ENCODE measurements around the gene USP34.
"Not testable (repeated sequence)": the region's sequence is repeated elsewhere in the genome, so short reads cannot be mapped to it uniquely, and the experiment has no call there.

Gene USP34

DNA sequence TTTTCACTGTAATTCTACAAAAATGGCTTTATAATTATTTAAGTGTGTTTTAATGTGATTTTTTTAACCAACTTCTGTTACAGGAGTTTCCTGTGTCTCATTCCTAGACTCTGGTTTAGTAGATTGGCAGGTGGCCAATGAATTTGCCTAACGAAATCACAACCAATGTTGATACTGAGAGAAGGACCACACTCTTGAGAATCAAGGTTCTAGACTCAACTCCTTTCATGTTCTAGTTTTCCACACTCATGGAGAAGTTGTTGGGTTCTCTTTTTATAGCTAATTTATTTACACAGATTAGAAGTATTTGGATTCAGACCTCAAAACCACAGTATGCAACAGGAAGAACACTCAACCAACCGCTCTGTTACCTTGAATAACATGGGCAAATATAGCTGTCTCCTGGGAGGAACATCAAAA lies 22.6 kb upstream of the USP34 start:
- TF ChIP-seq POLR2AphosphoS5 (IDR thresholded peaks at IDR 0.05; ENCODE audit: borderline replicate concordance, low read depth, low read length) (no peak), EZH2 (IDR thresholded peaks at IDR 0.05) (no peak), FOXP2 (optimal IDR thresholded peaks at IDR 0.05; ENCODE audit: control extremely low read depth, extremely low read length, insufficient read depth) (no peak)
- H3K4me3 ChIP-seq: no peak overlapping the region
- H3K36me3 ChIP-seq (ENCODE audit: insufficient read depth, low read length): peaks cover 85% of the 10 kb centered on the region
- H3K9ac ChIP-seq (ENCODE audit: insufficient read length): no peak overlapping the region
- no peaks in the 10 kb centered on the region for H3K9me3 ChIP-seq (ENCODE audit: low read depth, low read length)
- peak overlapping the region; percentile 68; the same call in 1 of the 2 replicates for H3K27ac ChIP-seq
- DNase-seq (ENCODE audit: low read depth, low spot score): no peak

DNA sequence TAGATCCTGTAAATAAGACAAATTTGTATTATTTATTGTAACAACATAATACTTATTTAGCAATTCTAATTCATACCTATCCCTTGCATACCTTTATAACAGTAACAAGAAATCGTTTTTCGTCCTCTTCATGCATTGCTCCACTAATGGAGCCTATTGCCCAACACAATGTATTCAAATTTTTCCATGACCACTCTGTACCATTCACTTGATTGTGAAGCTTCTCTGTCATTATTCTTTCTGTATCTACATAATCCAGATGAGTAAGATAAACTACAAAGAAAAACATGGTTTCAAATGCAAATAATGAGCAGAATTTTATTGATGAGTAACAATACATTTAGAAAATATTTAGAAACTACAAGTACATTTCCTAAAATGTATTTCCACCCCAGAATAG lies 21.6 kb upstream of the USP34 start:
- TF ChIP-seq POLR2AphosphoS5 (IDR thresholded peaks at IDR 0.05; ENCODE audit: borderline replicate concordance, low read depth, low read length): no peak
- no peak for TF ChIP-seq EZH2 (IDR thresholded peaks at IDR 0.05)
- no peak for TF ChIP-seq FOXP2 (optimal IDR thresholded peaks at IDR 0.05; ENCODE audit: control extremely low read depth, extremely low read length, insufficient read depth)
- Histone ChIP-seq H3K9ac (ENCODE audit: insufficient read length) (no peak overlapping the region), H3K9me3 (ENCODE audit: low read depth, low read length) (no peaks in the 10 kb centered on the region), H3K36me3 (ENCODE audit: insufficient read depth, low read length) (peaks cover 85% of the 10 kb centered on the region), H3K27ac (no peak overlapping the region), H3K4me3 (no peak overlapping the region)
- DNase-seq (ENCODE audit: low read depth, low spot score): no peak

DNA sequence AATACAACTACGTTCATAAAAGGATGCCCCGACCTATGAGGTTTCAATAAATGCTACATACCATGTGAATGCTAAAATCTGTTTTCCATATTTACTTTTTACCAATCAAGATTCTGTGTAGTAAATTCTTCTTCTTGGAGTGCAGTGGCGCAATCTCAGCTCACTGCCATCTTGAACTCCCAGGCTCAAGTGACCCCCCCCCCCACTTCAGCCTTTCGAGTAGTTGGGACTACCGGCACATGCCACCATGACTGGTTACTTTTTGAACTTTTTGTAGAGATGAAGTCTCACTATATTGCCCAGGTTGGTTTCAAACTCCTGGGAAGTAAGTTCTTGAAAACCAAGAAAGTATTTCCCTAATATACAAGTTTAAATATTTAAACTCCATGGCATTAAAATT lies 14.4 kb upstream of the USP34 start:
- Histone ChIP-seq H3K4me3 (no peak overlapping the region), H3K9ac (ENCODE audit: insufficient read length) (no peak overlapping the region), H3K27ac (no peak overlapping the region), H3K36me3 (ENCODE audit: insufficient read depth, low read length) (peaks cover 84% of the 10 kb centered on the region), H3K9me3 (ENCODE audit: low read depth, low read length) (no peaks in the 10 kb centered on the region)
- no peak for TF ChIP-seq POLR2AphosphoS5 (IDR thresholded peaks at IDR 0.05; ENCODE audit: borderline replicate concordance, low read depth, low read length)
- no peak for TF ChIP-seq EZH2 (IDR thresholded peaks at IDR 0.05)
- TF ChIP-seq FOXP2 (optimal IDR thresholded peaks at IDR 0.05; ENCODE audit: control extremely low read depth, extremely low read length, insufficient read depth): no peak
- no peak for DNase-seq (ENCODE audit: low read depth, low spot score)

DNA sequence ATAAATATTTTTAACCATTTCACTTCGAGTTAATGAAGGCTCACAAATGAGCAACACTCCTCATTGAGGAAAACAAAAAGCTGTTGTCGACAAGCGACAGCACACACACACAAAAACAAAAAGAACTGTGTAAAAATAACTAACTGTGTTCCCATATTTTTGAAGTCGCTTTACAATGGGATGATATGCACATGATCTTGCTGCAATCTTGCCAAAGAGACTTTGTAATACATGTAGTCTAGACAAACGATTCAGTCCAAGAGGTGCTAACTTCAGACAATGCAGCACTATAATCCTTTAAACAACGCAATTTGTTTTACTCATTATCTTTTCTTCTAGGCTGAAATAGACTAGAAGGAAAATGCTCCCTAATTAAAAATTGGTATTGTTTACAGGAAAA lies 7.2 kb upstream of the USP34 start:
- Histone ChIP-seq H3K27ac (peak overlapping the region; percentile 11; the same call in 1 of the 2 replicates), H3K36me3 (ENCODE audit: insufficient read depth, low read length) (peaks cover 58% of the 10 kb centered on the region), H3K9ac (ENCODE audit: insufficient read length) (no peak overlapping the region), H3K9me3 (ENCODE audit: low read depth, low read length) (no peaks in the 10 kb centered on the region), H3K4me3 (no peak overlapping the region)
- DNase-seq (ENCODE audit: low read depth, low spot score): no peak
- TF ChIP-seq POLR2AphosphoS5 (IDR thresholded peaks at IDR 0.05; ENCODE audit: borderline replicate concordance, low read depth, low read length): no peak
- TF ChIP-seq EZH2 (IDR thresholded peaks at IDR 0.05): no peak
- TF ChIP-seq FOXP2 (optimal IDR thresholded peaks at IDR 0.05; ENCODE audit: control extremely low read depth, extremely low read length, insufficient read depth): no peak

DNA sequence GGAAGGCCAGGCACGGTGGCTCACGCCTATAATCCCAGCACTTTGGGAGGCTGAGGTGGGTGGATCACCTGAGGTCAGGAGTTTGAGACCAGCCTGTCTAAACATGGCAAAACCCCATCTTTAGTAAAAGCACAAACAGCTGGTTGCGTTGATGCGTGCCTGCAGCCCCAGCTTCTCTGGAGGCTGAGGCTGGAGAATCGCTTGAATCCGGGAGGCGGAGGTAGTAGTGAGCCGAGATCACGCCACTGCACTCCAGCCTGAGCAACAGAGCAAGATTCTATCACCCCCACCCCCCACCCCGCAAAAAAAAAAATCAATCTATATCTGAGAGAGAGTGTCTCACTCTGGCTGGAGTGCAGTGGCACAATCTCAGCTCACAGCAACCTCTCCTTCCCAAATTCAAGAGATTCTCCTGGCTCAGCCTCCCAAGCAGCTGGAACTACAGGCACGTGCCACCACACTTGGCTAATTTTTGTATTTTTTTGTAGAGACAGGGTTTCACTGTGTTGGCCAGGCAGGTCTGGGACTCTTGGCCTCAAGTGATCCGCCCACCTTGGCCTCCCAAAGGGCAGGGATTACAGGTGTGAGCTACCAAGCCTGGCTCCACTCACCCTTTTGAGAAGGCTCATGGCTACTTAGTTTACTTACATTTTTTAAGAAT lies 6.2 kb upstream of the USP34 start:
- Histone ChIP-seq H3K36me3 (ENCODE audit: insufficient read depth, low read length) (peaks cover 48% of the 10 kb centered on the region), H3K27ac (0 out of 2 replicates have a peak overlapping the region, but pooled peaks have one; percentile 11)
- H3K9ac ChIP-seq (ENCODE audit: insufficient read length); H3K4me3 ChIP-seq; H3K9me3 ChIP-seq (ENCODE audit: low read depth, low read length); DNase-seq (ENCODE audit: low read depth, low spot score): not testable (repeated sequence)

DNA sequence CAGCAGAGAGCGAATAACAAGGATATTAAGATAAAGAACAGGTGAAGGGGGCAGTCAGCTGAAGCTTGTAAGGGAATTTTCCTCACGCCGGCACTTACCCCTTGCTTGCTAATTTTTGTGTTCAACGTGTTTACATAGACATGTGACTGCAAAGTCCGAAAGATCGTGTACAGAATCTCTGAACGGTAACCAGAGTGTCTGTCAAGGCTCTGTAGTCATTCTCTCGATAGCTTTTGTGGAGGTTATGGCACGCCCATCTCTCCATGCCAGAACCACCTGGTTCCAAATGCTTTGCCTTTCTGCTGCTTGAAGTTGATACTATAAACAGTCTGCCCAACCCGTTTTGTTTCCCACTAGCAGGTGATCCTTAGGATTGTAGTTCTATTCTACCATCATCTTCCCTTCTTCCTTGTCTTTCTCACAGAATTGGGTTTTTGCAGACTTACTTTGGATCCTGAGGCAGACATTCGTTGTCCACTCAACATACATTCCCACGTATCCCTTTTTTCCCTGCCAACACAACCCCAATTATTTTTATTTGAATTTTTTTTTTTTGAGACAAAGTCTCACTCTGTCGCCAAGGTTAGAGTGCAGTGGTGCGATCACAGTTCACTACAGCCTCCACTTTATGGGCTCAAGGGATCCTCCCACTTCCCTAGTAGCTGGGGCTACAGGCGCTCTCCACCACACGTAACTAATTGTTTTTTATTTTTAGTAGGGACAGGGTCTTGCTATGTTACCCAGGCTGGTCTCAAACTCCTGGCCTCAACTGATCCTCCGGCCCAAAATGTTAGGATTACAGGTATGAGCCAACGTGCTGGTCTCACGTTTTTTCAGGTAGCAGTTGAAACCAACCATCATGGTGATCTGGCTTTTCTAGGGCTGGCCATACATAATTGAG lies 1.3 kb upstream of the USP34 start:
- peak overlapping the region; percentile 85 for H3K27ac ChIP-seq
- no peak; the same call in 1 of the 2 replicates for TF ChIP-seq POLR2AphosphoS5 (IDR thresholded peaks at IDR 0.05; ENCODE audit: borderline replicate concordance, low read depth, low read length)
- no peak for TF ChIP-seq EZH2 (IDR thresholded peaks at IDR 0.05)
- TF ChIP-seq FOXP2 (optimal IDR thresholded peaks at IDR 0.05; ENCODE audit: control extremely low read depth, extremely low read length, insufficient read depth): no peak
- H3K9ac ChIP-seq (ENCODE audit: insufficient read length): peak overlapping the region; percentile 95
- H3K36me3 ChIP-seq (ENCODE audit: insufficient read depth, low read length): peaks cover 17% of the 10 kb centered on the region
- no peak for DNase-seq (ENCODE audit: low read depth, low spot score)
- no peaks in the 10 kb centered on the region for H3K9me3 ChIP-seq (ENCODE audit: low read depth, low read length)
- H3K4me3 ChIP-seq: peak overlapping the region; percentile 90

DNA sequence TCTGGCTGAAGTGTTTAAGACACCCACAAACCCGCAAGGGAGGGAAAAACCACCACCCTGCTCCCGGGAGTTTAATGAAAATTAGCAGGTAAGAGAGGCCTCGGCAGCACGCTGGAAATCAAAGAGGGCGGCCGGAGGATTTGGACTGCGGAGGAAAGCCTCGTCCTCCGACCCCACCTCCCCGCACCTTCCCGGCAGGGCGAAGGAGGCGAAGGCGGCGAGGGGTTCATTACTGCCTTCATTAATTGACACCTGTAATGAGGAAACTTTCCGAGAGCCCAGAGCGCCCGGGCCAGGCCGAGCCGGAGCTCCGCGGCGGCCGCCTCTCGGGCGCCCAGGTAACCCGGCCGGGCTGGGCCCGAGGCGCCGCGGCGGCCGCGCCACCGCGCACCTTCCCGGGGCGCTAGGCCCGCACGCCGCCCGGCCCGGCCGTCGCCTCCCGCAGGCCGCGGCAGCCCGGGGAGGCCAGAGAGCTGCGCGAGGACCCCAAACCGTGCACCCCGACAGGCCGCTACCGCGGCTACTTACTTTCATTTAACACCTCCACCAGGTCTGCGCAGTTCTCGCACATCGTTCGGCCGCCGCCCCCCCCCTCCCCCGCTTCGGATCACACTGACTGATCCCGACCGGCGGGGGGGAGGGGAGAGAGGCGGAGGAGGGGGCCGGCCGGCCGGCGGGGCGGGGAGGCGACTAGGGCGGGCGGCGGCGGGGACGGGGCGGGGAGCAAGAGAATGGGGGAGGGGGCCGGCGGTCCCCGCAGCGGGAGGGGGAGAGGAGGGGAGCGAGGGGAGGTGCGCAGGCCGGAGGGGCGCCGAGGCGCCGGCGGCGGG lies 550 bp downstream of the USP34 start:
- peaks cover 16% of the 10 kb centered on the region for H3K36me3 ChIP-seq (ENCODE audit: insufficient read depth, low read length)
- peak overlapping the region; percentile 85 for H3K4me3 ChIP-seq
- H3K9me3 ChIP-seq (ENCODE audit: low read depth, low read length): no peaks in the 10 kb centered on the region
- H3K9ac ChIP-seq (ENCODE audit: insufficient read length): peak overlapping the region; percentile 81
- H3K27ac ChIP-seq: peak overlapping the region; percentile 68
- DNase-seq (ENCODE audit: low read depth, low spot score): no peak
- TF ChIP-seq EZH2 (IDR thresholded peaks at IDR 0.05): no peak
- TF ChIP-seq FOXP2 (optimal IDR thresholded peaks at IDR 0.05; ENCODE audit: control extremely low read depth, extremely low read length, insufficient read depth): no peak
- no peak for TF ChIP-seq POLR2AphosphoS5 (IDR thresholded peaks at IDR 0.05; ENCODE audit: borderline replicate concordance, low read depth, low read length)
